GM23338 (cell line): Measurements from ENCODE around the gene SRPX. TPM values are rescaled to one million over a fixed set of nuclear protein-coding genes. Genes with fewer than 3 reads are reported as not detected.
A peak's percentile ranks its signal among the peaks of the same experiment; 100 is the strongest.

ENCODE experiments used
- ATAC-seq: fragments of 200-7000 bp; cut with Tn5 transposase; 3 replicates; pipeline ENCODE4 v1.9.1; 2020
- DNase-seq: peaks from one replicate; pipeline ENCODE4 v3.0.0-alpha.2; 2015; ENCODE audit warnings: low spot score
- H2AFZ ChIP-seq: fragments of 200-600 bp; sonication (generic); 2 replicates; pipeline ENCODE4 v1.8.0; 2016; ENCODE audit warnings: antibody characterized with exemption, mild to moderate bottlenecking, moderate library complexity
- H3F3A ChIP-seq: fragments of 200-600 bp; sonication (generic); replicated peaks from 2 replicates; pipeline ENCODE4 v1.8.0; 2017; ENCODE audit warnings: antibody characterized with exemption, mixed run types, low read depth
- H3K27ac ChIP-seq: fragments of 200-600 bp; sonication (generic); 2 replicates; pipeline ENCODE4 v1.6.1; 2016; ENCODE audit warnings: low read depth
- H3K27me3 ChIP-seq: fragments of 200-600 bp; sonication (generic); 2 replicates; pipeline ENCODE4 v1.8.0; 2016; ENCODE audit warnings: mild to moderate bottlenecking, mixed run types, moderate library complexity; ENCODE audit not compliant: insufficient read depth
- H3K36me3 ChIP-seq: fragments of 200-600 bp; sonication (generic); 2 replicates; pipeline ENCODE4 v1.8.0; 2016; ENCODE audit warnings: mild to moderate bottlenecking; ENCODE audit not compliant: insufficient read depth
- H3K4me1 ChIP-seq: fragments of 200-600 bp; sonication (generic); 2 replicates; pipeline ENCODE4 v1.8.0; 2016; ENCODE audit warnings: mild to moderate bottlenecking, moderate library complexity; ENCODE audit not compliant: insufficient read depth
- H3K4me2 ChIP-seq: fragments of 200-600 bp; sonication (generic); 2 replicates; pipeline ENCODE4 v1.7.1; 2017; ENCODE audit warnings: mixed run types
- H3K4me3 ChIP-seq: fragments of 200-600 bp; sonication (generic); 2 replicates; pipeline ENCODE4 v1.6.1; 2016; ENCODE audit warnings: mixed run types
- H3K79me2 ChIP-seq: fragments of 200-600 bp; sonication (generic); replicated peaks from 2 replicates; pipeline ENCODE4 v1.8.0; 2017; ENCODE audit warnings: mild to moderate bottlenecking; ENCODE audit not compliant: insufficient read depth
- H3K9me2 ChIP-seq: fragments of 200-600 bp; sonication (generic); 2 replicates; pipeline ENCODE4 v1.8.0; 2017; ENCODE audit not compliant: insufficient read depth
- H4K20me1 ChIP-seq: fragments of 200-600 bp; sonication (generic); replicated peaks from 2 replicates; pipeline ENCODE4 v1.8.0; 2017; ENCODE audit warnings: mild to moderate bottlenecking; ENCODE audit not compliant: insufficient read depth
- H3K27ac Mint-ChIP-seq: 2 replicates; pipeline ENCODE4 v1.8.0; 2020; ENCODE audit warnings: inconsistent platforms, mild to moderate bottlenecking, moderate library complexity, mixed read lengths
- H3K27me3 Mint-ChIP-seq: 3 replicates; pipeline ENCODE4 v1.8.0; 2022; ENCODE audit warnings: low read depth, mild to moderate bottlenecking, moderate library complexity, mixed read lengths, inconsistent platforms; ENCODE audit not compliant: insufficient read depth, poor library complexity
- H3K36me3 Mint-ChIP-seq: 3 replicates; pipeline ENCODE4 v1.8.0; 2021; ENCODE audit warnings: low read depth, mild to moderate bottlenecking, inconsistent platforms, moderate library complexity, mixed read lengths
- H3K4me1 Mint-ChIP-seq: 3 replicates; pipeline ENCODE4 v1.8.0; 2020; ENCODE audit warnings: mild to moderate bottlenecking, inconsistent platforms, mixed read lengths
- H3K4me3 Mint-ChIP-seq: 3 replicates; pipeline ENCODE4 v1.8.0; 2021; ENCODE audit warnings: moderate library complexity, mild to moderate bottlenecking, inconsistent platforms, mixed read lengths
- H3K9me3 Mint-ChIP-seq: 3 replicates; pipeline ENCODE4 v1.8.0; 2020; ENCODE audit warnings: moderate library complexity, mild to moderate bottlenecking, inconsistent platforms, mixed read lengths
- CREB1 ChIP-seq: fragments of 250-450 bp; sonication (Bioruptor Pico); IDR thresholded peaks from 2 replicates; pipeline ENCODE4 v1.5.0; 2020; ENCODE audit warnings: low read depth, mild to moderate bottlenecking, moderate library complexity
- EZH2 ChIP-seq: fragments of 200-600 bp; sonication (generic); IDR thresholded peaks from one replicate; pipeline ENCODE4 v1.8.0; 2017; ENCODE audit warnings: antibody characterized with exemption, mild to moderate bottlenecking, low read depth; ENCODE audit not compliant: unreplicated experiment
- EZH2phosphoT487 ChIP-seq: fragments of 200-600 bp; sonication (generic); IDR thresholded peaks from one replicate; pipeline ENCODE4 v1.8.1; 2018; ENCODE audit warnings: antibody characterized with exemption; ENCODE audit not compliant: unreplicated experiment
- JUNB ChIP-seq: IDR thresholded peaks from one replicate; pipeline ENCODE4 v1.6.1; 2016; ENCODE audit warnings: antibody characterized with exemption; ENCODE audit not compliant: unreplicated experiment
- NANOG ChIP-seq: IDR thresholded peaks from 2 replicates; pipeline ENCODE4 v1.6.1; 2016; ENCODE audit warnings: antibody characterized with exemption, borderline replicate concordance
- POLR2AphosphoS5 ChIP-seq: IDR thresholded peaks from 2 replicates; pipeline ENCODE4 v1.6.1; 2016; ENCODE audit warnings: antibody characterized with exemption, low read depth
- STAT1 ChIP-seq: IDR thresholded peaks from one replicate; pipeline ENCODE4 v1.6.1; 2016; ENCODE audit warnings: antibody characterized with exemption; ENCODE audit not compliant: unreplicated experiment
- ZNF114 ChIP-seq: fragments of 250-450 bp; sonication (Bioruptor Pico); IDR thresholded peaks from 2 replicates; pipeline ENCODE4 v1.5.0; 2020; ENCODE audit warnings: mild to moderate bottlenecking, moderate library complexity
- ZNF331 ChIP-seq: fragments of 250-450 bp; sonication (Bioruptor Pico); IDR thresholded peaks from 2 replicates; pipeline ENCODE4 v1.5.0; 2020; ENCODE audit warnings: low read depth, mild to moderate bottlenecking, moderate library complexity
- long read RNA-seq: library from polyadenylated mRNA; unstranded; transcript quantifications from one replicate; pipeline ENCODE4 v2.0.0, GENCODE V29; 2020; ENCODE audit not compliant: unreplicated experiment
- polyA plus RNA-seq: library from polyadenylated mRNA; unstranded; fragments of >200 nt; fragmentation: Nextera tagmentation; extraction: Ambion mirVana; gene quantifications from 2 replicates; pipeline ENCODE4 v1.2.1, GENCODE V29; 2016
- total RNA-seq: library from RNA; depleted of rRNA; stranded (reverse); fragments of >200 nt; shearing (Covaris generic); gene quantifications from 2 replicates; pipeline ENCODE4 v1.2.3, GENCODE V29; 2014; rRNA removed
- TF ChIP-seq, protein P1 (sequence below), 2 experiments: fragments of 200-600 bp in 1 of 2; sonication (generic) in 1 of 2; conservative IDR thresholded peaks; 2 replicates each; pipeline versions ENCODE4 v1.5.1 to v1.6.1; 2016 to 2017; ENCODE audit warnings: antibody characterized with exemption in 2 of 2, low read depth in 2 of 2, mild to moderate bottlenecking in 2 of 2, moderate library complexity in 1 of 2
- TF ChIP-seq, protein P2 (sequence below): IDR thresholded peaks from one replicate; pipeline ENCODE4 v1.6.1; 2018; ENCODE audit warnings: antibody characterized with exemption; ENCODE audit not compliant: unreplicated experiment
- TF ChIP-seq, protein P3 (sequence below): IDR thresholded peaks from 2 replicates; pipeline ENCODE4 v1.6.1; 2016; ENCODE audit warnings: antibody characterized with exemption

SRPX gene, protein sequence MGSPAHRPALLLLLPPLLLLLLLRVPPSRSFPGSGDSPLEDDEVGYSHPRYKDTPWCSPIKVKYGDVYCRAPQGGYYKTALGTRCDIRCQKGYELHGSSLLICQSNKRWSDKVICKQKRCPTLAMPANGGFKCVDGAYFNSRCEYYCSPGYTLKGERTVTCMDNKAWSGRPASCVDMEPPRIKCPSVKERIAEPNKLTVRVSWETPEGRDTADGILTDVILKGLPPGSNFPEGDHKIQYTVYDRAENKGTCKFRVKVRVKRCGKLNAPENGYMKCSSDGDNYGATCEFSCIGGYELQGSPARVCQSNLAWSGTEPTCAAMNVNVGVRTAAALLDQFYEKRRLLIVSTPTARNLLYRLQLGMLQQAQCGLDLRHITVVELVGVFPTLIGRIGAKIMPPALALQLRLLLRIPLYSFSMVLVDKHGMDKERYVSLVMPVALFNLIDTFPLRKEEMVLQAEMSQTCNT
- 12.5 and 16.9 TPM in 2 replicates for total RNA-seq
- 14.3 and 16.5 TPM in 2 replicates for polyA plus RNA-seq
- long read RNA-seq, transcript SRPX-201 (10 exons, 1,874 nt): major isoform, 18 of 23 reads
- long read RNA-seq, partial matches to known transcripts: 1 of 23 reads
- long read RNA-seq, other reads (novel, unspliced or antisense): 3 of 23 reads

DNA sequence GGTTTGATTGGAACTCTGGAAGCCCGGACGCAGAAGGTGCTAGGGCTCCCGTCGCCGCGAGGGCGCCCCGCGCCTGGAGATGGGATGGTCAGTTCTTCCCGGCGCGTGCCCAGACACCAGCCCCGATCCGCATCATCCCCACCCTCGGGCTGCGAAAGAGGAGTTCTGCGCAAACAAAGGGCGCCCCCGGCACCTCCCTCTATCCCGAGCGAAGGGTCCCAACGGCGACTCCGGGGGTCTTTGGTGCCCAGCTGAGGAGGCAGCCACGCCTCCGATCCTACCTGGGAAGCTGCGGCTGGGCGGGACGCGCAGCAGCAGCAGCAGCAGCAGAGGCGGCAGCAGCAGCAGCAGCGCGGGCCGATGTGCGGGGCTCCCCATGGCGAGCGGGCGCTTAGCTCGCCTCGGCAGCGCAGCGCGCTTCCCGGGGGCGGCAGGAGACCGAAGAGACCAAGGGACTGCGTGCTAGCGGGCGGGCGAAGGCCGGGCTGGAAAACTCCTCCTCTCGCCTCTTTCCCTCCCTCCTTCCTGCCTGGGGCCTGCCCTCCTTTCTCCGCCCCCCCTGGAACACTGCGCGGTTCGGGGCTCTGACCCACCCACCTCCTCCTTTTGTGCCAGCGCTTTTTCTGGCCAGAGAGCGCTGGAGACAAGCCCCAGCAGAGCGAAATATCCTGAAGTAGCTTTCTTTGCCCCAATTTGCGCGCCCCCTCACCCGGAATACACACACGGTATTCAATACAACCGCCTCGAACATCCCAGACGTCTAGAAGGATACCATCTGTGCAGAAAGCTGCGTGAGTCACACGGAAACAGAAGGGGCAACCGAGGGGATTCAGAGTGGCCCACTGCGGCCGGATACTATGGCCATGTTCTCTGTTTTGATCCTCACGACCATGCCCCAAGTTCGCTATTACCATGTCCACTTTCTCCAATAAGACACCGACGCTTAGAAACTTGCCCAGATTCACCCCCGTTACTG lies at the start of gene SRPX:
TSS of gene SRPX (minus strand) at position 457 of the 976 bp plus-strand sequence. CDS start at position 378, 79 bp downstream.
- ATAC-seq (peak; percentile 72), DNase-seq (peak; percentile 51)
- H3F3A ChIP-seq: no peaks in the 10 kb centered on the region
- H3K27ac ChIP-seq: no peak within 1 kb of the TSS
- peaks cover 11% of the 10 kb centered on the region for H3K4me1 ChIP-seq
- H3K27me3 Mint-ChIP-seq: peaks cover 12% of the 10 kb centered on the region
- no peaks in the 10 kb centered on the region for H4K20me1 ChIP-seq
- peak within 1 kb of the TSS; percentile 80 for H3K4me3 Mint-ChIP-seq
- H3K36me3 ChIP-seq: no peaks in the 10 kb centered on the region
- H3K79me2 ChIP-seq: no peaks in the 10 kb centered on the region
- H3K4me3 ChIP-seq: peak within 1 kb of the TSS; percentile 57
- peaks cover 24% of the 10 kb centered on the region for H3K27me3 ChIP-seq
- peak within 1 kb of the TSS; percentile 81; the same call in 1 of the 2 replicates for H2AFZ ChIP-seq
- no peaks in the 10 kb centered on the region for H3K9me3 Mint-ChIP-seq
- peaks cover 16% of the 10 kb centered on the region; the same call in 2 of the 3 replicates for H3K4me1 Mint-ChIP-seq
- no peak within 1 kb of the TSS for H3K27ac Mint-ChIP-seq
- no peaks in the 10 kb centered on the region for H3K36me3 Mint-ChIP-seq
- H3K9me2 ChIP-seq: no peaks in the 10 kb centered on the region
- H3K4me2 ChIP-seq: peak within 1 kb of the TSS; percentile 84
- TF ChIP-seq POLR2AphosphoS5: no peak
- no peak for TF ChIP-seq ZNF331 (CRISPR knock-in tag)
- no peak for TF ChIP-seq JUNB
- TF ChIP-seq, protein P1, sequence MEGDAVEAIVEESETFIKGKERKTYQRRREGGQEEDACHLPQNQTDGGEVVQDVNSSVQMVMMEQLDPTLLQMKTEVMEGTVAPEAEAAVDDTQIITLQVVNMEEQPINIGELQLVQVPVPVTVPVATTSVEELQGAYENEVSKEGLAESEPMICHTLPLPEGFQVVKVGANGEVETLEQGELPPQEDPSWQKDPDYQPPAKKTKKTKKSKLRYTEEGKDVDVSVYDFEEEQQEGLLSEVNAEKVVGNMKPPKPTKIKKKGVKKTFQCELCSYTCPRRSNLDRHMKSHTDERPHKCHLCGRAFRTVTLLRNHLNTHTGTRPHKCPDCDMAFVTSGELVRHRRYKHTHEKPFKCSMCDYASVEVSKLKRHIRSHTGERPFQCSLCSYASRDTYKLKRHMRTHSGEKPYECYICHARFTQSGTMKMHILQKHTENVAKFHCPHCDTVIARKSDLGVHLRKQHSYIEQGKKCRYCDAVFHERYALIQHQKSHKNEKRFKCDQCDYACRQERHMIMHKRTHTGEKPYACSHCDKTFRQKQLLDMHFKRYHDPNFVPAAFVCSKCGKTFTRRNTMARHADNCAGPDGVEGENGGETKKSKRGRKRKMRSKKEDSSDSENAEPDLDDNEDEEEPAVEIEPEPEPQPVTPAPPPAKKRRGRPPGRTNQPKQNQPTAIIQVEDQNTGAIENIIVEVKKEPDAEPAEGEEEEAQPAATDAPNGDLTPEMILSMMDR (conservative IDR thresholded peaks at IDR 0.05; ENCODE audit: low read depth in 2 of 2): no peak
- TF ChIP-seq, protein P2, sequence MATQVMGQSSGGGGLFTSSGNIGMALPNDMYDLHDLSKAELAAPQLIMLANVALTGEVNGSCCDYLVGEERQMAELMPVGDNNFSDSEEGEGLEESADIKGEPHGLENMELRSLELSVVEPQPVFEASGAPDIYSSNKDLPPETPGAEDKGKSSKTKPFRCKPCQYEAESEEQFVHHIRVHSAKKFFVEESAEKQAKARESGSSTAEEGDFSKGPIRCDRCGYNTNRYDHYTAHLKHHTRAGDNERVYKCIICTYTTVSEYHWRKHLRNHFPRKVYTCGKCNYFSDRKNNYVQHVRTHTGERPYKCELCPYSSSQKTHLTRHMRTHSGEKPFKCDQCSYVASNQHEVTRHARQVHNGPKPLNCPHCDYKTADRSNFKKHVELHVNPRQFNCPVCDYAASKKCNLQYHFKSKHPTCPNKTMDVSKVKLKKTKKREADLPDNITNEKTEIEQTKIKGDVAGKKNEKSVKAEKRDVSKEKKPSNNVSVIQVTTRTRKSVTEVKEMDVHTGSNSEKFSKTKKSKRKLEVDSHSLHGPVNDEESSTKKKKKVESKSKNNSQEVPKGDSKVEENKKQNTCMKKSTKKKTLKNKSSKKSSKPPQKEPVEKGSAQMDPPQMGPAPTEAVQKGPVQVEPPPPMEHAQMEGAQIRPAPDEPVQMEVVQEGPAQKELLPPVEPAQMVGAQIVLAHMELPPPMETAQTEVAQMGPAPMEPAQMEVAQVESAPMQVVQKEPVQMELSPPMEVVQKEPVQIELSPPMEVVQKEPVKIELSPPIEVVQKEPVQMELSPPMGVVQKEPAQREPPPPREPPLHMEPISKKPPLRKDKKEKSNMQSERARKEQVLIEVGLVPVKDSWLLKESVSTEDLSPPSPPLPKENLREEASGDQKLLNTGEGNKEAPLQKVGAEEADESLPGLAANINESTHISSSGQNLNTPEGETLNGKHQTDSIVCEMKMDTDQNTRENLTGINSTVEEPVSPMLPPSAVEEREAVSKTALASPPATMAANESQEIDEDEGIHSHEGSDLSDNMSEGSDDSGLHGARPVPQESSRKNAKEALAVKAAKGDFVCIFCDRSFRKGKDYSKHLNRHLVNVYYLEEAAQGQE: no peak
- TF ChIP-seq, protein P3, sequence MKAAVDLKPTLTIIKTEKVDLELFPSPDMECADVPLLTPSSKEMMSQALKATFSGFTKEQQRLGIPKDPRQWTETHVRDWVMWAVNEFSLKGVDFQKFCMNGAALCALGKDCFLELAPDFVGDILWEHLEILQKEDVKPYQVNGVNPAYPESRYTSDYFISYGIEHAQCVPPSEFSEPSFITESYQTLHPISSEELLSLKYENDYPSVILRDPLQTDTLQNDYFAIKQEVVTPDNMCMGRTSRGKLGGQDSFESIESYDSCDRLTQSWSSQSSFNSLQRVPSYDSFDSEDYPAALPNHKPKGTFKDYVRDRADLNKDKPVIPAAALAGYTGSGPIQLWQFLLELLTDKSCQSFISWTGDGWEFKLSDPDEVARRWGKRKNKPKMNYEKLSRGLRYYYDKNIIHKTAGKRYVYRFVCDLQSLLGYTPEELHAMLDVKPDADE: no peak
- TF ChIP-seq STAT1: no peak
- no peak for TF ChIP-seq EZH2phosphoT487
- no peak for TF ChIP-seq NANOG
- no peak for TF ChIP-seq EZH2
- no peak for TF ChIP-seq ZNF114 (CRISPR knock-in tag)
- TF ChIP-seq CREB1 (CRISPR knock-in tag): no peak
